CD4-positive, alpha-beta T cell treated with Interleukin-10 for 1 hour (primary cell): ENCODE data around the gene RPUSD1.

Source experiments
- DNase-seq: peaks from one replicate; pipeline ENCODE4 v3.0.0-alpha.2; 2020

The RPUSD1 gene

GRCh38 chr16:797686-798085, 9.5 kb upstream of the RPUSD1 start:
- no peak for DNase-seq

- DNase-seq = no peak
Measured at GRCh38 chr16:797120-797420, 8.9 kb upstream of the RPUSD1 start.

- DNase-seq = no peak
Measured at GRCh38 chr16:796296-797119, 8.3 kb upstream of the RPUSD1 start.

DNA sequence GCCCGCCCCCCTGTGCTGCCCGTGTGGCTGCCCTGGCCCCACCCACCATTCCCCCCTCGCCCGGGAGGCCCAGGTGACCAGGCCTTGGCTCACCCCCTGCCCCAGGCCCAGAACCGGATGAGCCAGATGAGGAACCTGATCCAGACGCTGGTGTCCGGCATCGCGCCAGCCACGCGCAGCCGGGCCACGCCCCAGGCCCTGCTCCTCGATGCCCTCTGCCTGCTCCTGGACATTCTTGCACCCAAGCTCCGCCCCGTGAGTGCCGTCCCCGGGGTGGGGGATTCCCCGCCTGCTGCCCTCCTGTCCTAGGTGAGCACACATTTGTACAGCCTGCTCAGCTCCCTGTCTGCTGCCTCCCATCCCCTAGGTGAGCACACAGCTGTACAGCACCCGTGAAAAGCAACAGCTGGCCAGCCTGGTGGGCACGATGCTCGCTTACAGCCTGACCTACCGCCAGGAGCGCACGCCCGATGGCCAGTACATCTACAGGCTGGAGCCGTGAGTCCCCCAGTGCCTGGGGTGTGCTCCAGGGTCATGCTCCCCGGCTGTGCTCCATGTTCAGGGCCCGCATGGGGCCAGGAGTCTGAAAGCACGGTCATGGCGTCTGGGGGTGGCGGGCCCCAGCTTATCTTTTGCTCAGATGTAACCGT, 7.5 kb upstream of the RPUSD1 start:
- no peak for DNase-seq

DNA sequence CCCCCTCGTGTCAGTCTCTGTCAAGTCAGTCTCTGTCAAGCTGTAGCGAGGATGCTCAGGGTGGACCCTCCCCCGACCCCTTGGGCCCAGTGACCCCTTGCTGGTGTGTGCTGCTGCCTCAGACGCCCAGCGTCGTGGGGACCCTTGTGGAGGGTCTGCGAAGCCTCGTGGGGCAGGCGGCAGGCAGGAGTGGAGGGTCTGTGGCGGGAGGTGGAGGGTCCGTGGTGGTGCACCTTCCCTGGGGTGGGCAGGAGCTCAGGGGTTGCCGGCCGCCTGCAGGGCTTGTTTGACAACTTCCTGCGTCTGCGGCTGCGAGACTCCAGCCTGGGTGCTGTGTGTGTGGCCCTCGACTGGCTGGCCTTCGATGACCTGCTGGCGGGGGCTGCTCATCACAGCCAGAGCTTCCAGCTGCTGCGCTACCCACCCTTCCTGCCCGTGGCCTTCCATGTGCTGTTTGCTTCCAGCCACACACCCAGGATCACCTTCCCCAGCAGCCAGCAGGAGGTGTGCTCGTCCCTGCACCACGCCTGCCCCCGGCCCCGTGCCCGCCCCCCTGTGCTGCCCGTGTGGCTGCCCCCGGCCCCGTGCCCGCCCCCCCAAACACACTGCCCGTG, 6.8 kb upstream of the RPUSD1 start:
- DNase-seq = no peak

GRCh38 chr16:794091-794822, 6.1 kb upstream of the RPUSD1 start:
- no peak for DNase-seq

- no peak for DNase-seq
Measured at GRCh38 chr16:793414-793813, 5.2 kb upstream of the RPUSD1 start.

GRCh38 chr16:792221-792995, 4.2 kb upstream of the RPUSD1 start:
- no peak for DNase-seq

- DNase-seq = no peak
Measured at GRCh38 chr16:791131-791530, 3.0 kb upstream of the RPUSD1 start.

DNA sequence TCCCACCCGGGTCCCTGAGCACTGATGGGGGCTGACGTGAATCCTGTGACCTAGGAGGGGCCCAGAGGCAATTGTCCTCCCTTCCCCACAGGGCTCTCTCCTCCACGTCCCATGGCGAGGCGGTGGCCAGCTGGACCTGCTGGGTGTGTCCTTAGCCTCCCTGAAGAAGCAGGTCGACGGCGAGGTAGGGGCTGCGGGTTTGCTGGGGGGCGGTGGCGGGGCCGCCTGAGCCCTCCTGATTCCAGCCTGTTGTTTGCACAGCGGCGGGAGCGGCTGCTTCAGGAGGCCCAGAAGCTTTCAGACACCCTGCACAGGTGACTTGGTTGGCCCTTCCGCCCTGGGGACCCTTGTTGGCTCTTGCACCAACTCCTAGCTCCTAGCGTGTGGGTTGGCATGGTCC, 1.9 kb upstream of the RPUSD1 start:
- DNase-seq = no peak

DNA sequence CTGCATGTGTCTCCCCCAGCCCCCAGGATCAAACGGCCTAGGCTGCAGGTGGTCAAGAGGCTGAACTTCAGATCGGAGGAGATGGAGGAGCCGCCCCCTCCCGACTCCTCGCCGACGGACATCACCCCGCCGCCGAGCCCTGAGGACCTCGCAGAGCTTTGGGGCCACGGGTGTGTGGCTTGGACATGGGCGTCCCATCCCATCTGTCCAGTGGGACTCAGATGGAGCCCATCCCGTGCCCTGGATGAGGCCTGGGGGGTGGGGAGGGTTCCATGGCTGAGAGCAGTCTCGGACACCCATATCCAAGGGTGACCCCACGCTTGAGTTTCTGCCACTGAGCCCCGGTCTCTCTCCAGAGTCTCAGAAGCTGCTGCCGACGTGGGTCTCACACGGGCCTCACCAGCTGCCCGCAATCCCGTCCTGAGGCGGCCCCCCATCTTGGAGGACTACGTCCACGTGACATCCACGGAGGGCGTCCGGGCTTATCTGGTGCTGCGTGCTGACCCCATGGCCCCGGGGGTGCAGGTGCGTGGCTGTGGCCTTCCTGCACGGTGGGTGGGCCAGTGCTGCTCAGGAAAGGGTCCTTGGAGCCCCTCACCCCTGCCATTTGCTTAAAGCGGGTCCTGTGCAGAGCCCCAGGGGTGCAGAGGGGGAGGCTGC, 1.1 kb upstream of the RPUSD1 start:
- DNase-seq = no peak

DNA sequence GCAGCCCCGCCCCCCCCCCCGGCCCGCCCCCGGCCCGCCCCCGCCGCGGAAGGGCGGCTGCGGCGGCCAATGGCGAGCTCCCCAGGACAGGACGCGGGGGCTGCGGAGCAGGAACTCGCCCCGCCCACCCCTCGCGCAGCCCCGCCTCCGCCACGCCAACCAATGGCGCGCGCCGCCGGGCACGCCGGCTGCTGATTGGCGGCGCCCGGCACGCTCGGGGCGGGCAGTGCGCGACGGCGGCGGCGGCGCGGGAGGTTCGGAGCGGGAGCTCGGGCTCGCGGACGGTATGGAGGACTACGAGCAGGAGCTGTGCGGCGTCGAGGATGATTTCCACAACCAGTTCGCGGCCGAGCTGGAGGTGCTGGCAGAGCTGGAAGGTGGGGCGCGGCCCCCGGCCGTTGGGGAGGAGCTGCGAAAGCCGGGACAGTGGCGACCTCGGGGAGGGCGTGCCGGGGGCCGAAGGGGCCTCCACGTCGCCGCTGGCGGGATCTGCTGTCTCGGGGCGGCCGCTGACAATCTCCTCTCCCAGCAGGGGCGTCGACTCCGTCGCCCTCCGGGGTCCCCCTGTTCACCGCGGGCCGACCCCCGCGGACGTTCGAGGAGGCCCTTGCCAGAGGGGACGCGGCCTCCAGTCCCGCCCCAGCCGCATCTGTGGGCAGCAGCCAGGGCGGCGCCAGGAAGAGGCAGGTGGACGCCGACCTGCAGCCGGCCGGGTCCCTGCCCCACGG, 382 bp upstream of the RPUSD1 start, which contains the start of gene CHTF18:
TSS of gene CHTF18 (plus strand) at position 222 of the 728 bp plus-strand sequence. CDS start at position 287, 65 bp downstream.
- DNase-seq = peak; percentile 96

- no peak for DNase-seq
Measured at GRCh38 chr16:787321-787966, 737 bp downstream of the RPUSD1 start.

GRCh38 chr16:785563-786535, 2.3 kb downstream of the RPUSD1 start:
- peak; percentile 79 for DNase-seq

- no peak for DNase-seq
Measured at GRCh38 chr16:784431-784830, 3.8 kb downstream of the RPUSD1 start.

DNA sequence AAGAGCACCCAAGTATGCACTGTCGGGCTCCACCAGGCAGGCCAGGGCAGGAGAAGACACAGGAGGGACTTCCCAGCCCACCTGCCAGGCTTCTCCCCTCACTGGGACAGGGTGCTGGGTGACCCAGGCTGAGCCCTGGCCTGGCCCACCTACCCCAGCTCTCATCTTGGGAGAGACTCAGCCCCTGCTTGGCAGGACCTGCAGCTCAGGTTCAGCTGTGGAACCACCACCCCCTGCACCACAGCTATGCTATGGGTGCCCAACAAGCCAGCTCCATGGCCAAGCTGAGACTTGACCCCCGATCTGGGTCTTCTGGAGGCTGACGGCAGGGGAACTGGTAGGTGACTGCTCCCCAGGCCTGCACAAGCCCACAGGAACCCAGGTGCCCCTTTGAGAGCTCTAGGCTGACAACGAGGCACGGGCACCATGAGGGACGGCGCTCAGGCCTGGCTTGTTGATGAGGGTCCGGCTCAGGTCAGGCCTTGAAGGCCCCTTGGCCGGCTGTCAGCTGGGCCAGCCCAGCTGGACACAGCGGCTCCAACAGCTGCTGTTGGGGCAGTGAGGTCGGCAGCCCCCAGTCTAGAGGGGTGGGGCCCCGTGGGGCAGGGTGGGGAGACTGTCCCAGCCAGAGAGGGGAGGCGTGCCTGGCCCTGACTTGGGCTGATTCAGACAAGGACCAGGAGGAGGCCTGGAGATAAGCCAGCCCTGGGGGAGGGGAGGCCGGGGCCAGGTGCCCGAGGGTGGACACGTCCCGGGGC, 4.6 kb downstream of the RPUSD1 start:
- DNase-seq = no peak

- no peak for DNase-seq
Measured at GRCh38 chr16:782766-783403, 5.3 kb downstream of the RPUSD1 start.

DNA sequence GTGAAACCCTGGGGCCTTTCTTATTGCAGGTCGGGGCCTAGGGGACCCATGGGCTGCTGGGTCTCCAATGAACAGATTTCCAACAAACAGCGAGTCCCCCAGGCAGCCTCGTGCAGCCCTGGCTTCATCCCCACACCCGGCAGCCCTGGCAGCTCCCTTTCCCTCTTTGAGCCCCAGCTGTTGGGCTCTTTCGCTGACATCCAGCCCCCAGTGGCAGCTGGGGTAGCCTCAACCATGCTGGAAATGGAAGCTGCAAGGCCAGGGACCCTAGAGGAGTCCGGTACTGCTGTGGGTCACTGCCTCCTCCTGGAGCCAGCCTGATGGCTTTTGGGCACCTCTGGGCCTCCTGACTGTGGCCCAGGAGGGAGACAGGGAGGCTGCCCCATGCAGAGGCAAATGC, 5.9 kb downstream of the RPUSD1 start:
- DNase-seq = no peak
